GM21360 (cell line): ENCODE results near the gene CRYBA1.
"Not testable (repeated sequence)": the region's sequence is repeated elsewhere in the genome, so short reads cannot be mapped to it uniquely, and the experiment has no call there.

Experiments used
- ATAC-seq: cut with Tn5 transposase; IDR thresholded peaks from one replicate; pipeline ENCODE4 v1.9.1; 2021; ENCODE audit warnings: mild to moderate bottlenecking, moderate library complexity; ENCODE audit not compliant: unreplicated experiment

The CRYBA1 gene

DNA sequence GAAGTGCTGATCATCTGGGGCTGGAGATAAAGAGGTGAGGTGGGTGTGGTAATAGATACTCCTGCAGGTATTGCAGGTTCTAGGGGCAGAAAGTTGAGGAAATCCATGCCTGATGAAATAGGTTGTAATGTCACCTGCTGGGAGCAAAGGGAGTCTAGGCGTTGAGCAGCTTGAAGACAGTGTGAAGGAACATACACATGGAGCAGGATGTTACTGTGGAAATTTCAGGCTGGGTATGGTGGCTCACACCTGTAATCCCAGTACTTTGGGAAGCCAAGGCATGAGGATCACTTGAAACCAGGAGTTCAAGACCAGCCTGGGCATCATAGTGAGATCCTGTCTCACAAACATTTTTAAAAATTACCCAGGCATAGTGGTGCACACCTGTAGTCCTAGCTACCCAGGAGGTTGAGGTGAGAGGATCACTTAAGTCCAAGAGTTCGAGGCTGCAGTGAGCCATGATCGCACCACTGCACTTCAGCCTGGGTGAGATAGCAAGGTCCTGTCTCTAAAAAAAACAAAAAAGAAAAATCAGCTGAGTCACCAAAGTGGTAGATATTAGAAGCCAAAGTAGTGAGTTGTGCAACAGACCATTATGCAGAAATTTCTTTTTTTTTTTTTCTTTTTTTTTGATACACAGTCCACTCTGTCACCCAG is 9.1 kb upstream of the CRYBA1 start:
- no peak for ATAC-seq

DNA sequence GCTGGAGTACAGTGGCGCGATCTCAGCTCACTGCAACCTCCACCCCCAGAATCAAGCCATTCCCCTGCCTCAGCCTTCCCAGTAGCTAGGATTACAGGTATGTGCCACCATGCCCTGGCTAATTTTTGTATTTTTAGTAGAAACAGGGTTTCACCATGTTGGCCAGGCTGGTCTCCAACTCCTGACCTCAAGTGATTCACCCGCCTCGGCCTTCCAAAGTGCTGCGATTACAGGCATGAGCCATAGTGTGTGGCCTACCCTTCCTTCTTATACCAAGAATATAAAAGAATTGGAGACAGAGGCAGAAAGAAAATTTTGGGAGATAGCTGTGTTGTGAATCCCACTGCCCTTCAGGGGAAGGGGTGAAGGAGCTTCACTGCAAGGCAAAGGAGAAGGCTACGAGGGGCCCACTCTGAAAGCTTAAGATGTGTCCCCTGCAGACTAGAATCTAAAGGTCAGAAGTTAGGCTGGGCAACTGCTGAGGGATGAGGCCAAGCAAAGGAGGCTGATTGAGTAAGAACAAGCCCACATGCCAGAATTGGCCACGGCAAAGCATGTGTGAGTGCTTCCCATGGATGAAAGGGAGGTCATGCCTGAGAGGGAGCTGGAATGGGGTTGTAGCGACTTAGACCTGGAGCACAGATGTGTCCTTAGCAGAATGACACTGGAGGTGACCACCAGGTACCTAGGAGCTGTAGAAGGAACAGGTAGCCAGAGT is 8.4 kb upstream of the CRYBA1 start:
- no peak for ATAC-seq

DNA sequence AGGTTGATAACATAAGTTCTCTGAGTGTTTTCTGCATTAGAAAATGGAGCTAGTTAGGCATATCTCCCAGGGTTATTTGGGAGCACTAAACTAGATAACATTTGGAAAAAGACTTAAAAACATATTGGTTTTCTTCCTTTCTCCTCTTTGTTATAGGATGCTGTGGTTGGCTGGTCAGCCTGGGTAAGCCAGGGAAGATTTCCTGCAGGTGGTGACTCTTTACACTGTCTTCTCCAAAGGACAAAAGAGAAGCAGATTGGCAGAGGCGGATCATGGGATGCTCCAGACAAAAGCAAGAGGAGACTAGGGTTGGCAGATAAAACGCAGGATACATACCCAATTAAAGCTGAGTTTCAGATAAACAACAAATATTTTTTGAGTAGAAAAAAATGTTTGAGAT is 6.2 kb upstream of the CRYBA1 start:
- no peak for ATAC-seq

DNA sequence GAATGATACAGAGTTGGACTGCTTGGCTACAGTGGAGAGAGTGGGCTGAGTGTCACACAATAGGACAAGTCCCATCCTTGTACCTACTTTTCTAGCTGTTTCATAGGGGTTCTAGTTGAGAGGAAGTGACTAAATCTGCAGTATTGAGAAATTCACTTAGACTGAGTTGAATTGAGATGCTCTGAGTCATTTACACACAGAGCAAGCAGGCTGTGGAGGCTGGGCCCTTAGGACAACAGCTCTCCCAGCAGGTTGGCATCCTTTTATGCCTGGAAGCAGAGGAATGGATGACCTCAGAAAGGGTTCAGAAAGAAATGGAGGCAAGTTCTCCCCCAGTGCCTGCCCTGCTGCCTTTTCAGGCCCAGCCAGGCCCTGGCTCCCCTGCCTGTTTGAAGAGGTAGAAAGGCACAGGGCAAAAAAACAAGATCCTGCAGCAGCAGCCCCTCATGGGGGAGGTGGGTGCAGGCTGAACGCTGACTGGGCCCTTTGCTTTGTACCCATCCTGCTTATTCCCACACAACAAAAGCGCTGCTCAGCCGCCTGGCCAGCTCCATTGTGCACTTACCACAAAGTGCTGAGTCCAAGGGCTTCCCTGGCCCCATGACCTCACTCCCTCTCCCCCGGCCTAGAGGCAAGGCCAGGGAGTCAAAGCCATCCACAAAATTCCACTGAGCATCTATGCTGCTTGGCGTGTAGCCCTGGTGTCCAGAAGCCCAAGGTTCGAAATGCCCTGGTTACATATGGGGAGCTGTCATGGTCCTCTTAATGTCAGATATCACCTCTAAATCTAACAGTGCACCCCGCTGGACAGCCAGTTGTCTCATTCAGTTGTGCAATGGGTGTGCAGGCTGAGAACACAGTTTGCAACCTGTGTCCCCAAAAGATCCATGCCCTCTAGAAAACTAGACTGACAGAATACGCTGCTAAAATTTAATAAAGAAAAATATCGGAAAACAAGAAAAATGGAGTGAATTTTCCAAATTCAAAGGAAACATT is 5.4 kb upstream of the CRYBA1 start:
- no peak for ATAC-seq

DNA sequence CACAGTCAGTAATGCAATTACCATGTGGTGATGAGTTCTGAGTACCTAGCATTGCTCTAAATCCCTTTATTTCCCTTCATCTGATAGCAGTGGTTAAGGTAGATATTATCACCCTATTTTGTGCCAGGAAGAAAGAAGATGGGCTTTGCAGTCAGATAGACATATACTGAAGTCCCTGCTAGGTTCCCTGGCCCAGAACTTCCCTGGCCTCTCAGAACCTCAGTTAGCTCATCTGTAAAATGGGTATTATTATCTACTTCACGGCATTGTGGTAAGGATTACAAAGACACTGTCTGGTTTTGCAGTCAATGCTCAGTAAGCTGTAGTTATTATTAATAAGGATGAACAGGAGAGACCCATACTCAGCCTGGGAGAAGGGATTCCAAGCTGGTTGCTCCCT is 4.6 kb upstream of the CRYBA1 start:
- no peak for ATAC-seq

DNA sequence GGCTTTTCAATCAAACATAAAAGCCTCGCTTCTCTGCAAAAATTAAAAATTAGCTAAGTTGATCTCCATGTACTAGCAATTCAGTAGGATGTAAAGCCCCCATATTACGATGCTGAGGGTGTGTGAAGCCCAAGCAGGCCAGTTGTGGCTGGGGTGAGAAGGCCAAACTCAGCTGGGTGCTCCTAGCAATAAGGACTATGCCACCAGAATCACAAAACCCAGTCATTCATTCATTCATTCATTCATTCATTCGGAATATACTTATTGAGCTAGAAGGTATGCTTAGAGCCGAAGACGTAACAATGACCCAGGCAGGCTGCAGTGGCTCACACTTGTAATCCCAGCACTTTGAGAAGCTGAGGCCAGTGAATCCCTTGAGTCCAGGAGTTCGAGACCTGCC is 3.9 kb upstream of the CRYBA1 start:
- no peak for ATAC-seq

DNA sequence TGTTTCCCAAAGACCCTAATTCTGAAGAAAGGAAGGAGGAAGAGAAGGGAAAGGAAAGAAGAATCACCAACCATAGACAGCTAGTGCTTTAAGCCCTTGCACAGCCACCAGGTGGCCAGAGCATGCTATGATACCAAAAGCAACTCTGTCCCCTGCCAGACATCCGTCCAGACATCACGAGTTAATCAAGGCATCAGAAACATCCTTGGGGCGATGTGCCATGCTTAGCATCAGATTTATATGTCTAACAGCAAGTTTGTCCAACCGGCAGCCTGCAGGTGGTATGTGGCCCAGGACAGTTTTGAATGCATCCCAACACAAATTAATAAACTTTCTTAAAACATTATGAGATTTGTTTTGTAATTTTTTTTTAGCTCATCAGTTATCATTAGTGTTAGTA is 2.9 kb upstream of the CRYBA1 start:
- no peak for ATAC-seq

DNA sequence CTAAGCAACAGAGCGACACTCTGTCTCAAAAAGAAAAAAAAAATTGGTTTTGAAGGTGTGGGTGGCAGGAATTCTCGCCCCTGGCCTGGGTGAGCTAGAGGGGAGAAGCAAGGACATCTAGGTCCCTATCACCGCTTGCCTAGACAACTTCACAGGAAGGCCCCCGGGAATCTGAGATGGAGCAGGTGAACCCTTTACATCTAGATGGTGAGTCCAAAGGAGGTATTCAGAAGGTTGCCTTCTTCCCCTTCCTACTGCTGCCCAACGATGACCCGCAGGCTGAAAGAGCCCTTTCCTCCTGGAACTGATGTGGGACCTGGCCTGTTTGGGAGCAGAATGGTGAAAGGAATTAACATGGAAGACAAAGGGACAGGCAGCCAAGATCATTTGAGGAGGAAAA is 1.3 kb upstream of the CRYBA1 start:
- no peak for ATAC-seq

DNA sequence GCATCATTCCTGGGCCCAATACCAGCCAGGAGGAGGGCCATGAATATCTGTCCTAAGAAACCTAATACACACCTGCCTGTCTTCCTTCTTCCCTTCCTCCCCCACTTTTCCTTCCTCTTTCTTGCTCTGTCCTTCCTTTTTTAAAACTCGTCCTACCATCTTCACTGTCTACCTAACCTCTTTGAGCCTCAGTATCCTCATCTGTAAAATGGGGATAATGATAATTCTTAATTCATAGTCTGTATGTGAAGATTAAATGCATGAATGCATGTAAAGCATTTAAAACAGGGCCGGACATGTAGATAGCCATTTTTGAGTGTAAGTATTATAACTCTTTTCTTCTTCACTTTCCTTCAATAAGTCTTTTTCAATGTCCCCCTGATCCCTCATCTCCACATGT is 560 bp downstream of the CRYBA1 start:
- no peak for ATAC-seq

DNA sequence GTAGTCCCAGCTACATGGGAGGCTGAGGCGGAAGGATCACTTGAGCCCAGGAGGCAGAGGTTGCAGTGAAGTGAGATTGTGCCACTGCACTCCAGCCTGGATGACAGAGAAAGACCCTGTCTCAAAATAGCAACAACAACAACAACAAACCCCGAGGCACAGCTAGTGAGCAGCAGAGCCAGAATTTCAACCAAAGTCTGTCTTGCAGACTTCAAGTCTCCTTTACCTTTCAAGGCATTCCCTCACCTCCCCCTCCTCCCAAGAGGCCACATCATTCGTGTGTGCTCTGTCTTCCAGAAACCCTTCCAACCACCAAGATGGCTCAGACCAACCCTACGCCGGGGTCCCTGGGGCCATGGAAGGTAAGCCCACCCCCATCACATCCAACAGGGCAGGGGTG is 2.2 kb downstream of the CRYBA1 start:
- no peak for ATAC-seq

DNA sequence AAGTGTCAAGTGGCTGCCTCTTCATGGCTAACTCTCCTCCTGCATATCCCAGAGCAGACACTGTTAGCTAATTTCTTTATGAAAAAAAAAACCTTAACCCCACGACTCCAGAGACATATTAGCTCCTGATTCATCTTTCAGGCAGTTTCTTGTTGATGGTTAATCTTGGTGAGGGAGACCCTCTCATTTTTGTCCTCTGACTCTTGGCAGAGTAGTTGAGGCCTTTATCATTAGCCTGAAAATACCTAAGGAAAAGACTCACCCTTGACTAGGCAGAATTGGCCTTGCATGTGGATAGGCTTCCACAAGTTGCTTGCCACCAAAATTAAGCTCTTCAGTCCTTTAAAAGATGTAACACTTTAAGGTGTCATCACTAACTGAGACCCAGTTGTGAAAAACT is 4.0 kb downstream of the CRYBA1 start:
- no peak for ATAC-seq

DNA sequence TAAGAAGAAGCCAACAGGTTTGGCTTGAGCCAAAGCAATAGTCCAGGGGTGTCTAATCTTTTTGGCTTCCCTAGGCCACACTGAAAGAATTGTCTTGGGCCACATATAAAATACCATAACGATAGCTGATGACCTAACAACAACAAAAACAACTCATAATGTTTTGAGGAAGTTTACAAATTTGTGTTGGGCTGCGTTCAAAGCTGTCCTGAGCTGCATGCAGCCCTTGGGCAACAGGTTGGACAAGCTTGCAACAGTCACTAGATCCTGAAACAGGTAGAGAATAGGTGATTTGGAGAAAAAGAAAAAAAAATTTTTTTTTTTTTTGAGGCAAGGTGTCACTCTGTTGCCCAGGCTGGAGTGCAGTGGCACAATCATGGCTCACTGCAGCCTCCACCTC is 4.5 kb downstream of the CRYBA1 start:
- ATAC-seq: no peak

DNA sequence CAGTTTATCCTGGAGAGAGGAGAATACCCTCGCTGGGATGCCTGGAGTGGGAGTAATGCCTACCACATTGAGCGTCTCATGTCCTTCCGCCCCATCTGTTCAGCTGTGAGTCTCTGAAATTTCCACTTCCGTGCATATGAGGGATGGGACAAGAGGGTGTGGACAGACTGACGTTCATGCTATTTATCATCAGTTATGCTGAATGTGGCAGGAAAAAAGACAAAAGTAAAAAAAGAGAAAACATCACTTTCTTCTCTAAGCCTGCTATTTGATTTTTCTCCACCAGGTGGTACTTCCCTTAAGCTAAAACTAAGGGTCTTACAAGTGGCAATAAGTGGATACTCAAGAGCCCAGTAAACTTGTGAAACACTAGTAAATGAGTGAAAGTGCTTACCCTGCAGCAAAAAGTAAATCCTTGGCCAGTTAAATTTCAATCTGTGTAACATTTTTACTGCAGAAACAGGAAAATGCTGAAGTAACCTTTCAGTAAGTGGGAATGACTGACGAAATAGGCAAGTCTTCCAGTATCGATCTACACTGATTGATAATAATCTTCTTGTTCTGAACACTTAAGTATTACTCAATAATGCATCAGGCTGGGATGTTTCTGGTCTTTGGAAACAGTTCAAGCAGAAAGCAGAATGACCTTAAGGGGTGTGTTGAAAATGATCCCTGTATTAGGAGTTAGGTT is 5.6 kb downstream of the CRYBA1 start:
- ATAC-seq: no peak

DNA sequence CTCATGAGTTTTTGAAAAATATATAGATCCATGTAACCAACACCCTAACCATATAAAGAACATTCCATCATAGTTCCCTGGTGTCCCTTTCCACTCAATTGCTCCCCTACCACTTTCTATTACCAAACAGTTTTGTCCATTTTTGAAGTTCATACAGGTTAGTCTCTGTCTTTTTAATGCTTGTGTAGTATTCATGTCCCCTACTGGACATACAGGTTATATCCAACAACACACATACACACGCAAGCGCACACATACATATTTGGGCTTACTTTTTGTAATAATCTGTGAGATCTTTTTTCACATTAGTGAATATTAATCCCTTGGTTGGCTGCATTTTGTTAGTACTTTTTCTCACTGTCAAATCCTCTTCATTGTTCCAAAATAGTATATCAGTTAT is 6.4 kb downstream of the CRYBA1 start:
- no peak for ATAC-seq

DNA sequence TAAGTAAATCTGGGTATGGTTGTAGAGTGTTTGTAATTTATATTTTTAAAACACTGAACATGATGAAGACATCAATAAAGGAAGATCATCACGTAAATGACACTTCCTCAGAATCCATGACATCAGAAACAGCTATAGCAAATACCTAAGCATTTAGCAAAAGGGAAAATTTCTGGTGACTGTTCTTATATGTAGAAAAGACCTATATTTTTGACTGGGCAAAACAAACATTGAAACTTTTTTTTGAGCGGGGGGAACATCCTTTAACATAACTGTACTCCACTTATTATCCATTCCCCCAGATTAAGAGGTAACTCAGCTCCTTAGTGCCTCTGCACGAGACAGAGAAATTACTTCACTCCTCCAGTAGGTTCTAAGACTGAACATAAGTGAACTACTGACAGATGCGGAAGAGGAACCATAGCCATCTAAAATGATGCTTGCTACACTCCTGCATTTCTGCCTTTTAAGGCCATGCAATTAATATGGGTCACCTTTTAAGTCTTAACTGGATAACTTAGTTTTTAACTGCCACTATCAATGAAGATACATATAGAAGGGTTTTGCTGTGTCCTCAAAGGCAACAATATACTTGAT is 9.4 kb downstream of the CRYBA1 start:
- ATAC-seq: no peak

DNA sequence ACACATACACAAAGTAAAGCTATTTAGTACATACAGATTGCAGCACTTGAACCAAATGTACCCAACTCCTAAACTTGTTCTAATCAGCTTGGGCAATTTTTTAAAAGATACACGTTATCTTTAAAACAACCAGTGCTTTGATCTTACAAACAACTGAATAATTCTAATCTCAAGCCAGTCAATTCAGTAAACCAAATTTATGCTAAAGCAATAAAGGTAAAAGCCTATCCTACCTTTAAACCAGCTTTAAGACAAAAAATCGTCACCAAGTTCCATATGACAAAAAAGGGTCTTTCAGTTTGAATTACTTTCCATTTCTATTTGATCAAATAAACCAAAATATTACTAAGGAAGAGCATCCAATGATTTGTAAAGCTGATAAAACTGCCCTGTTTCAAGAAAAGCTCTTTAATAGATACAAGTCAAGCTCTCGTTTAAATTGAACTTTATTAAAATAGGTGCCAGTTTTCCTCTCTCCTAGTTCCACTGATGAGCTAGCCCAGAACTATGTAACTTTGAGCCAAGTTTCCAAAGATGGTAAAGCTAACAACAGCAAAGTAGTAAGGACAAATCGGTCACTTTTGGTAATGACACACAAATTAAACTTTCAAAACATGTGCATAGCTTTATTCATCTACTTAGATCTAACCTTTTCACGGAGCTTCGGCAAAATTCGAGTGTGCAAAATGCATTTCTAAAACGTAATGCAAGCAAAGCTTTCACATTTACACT is 10.2 kb downstream of the CRYBA1 start:
- no peak for ATAC-seq

DNA sequence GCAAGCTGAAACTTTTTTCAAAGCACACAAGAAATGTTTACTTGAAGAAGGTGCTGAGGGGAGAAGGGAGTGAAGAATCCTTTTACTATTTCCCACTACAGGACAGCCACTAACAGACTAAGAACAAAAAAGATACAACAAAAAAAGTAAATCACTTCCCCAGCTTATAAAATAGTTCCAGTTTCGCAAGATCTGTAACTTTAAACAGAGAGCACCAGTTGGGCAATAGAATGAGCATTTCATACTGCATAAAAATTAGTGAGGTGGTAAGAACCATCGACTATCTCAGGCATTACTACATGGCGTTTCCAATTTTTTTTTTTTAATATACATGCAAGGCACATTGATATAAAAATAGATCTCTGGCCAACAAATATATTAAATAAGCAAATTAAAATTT is 11.1 kb downstream of the CRYBA1 start:
- no peak for ATAC-seq

DNA sequence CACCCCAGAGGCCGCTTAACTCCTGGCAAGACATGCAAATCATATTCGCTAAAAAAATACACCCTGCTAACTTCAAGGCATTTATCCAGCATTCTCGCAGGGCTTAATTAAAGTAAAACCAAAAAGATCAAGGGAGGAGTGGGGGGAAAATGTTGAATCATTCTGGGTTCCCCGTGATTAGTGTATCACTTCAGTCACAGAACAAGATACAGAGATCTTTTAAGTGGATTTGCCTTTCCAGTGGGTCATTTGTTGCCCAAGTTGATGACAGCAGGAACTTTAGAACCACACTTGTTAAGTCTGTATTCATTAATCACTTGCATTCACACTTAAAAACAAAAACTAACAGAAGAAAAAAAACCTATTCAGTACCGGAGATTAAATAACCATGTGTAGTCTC is 17.3 kb downstream of the CRYBA1 start:
- no peak for ATAC-seq

DNA sequence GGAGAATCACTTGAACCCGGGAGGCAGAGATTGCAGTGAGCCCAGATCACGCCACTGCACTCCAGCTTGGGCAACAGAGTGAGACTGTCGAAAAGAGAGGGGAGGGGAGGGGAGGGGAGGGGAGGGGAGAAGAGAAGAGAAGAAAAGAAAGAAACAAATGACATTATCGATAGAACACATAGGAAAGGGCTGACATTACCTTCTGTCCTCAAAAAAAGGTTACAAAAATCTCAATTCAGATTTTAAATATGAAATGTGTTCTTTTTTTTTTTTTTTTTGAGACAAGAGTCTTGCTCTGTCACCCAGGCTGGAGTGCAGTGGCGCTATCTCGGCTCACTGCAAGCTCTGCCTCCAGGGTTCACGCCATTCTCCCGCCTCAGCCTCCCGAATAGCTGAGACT is 25.3 kb downstream of the CRYBA1 start:
- not testable (repeated sequence) for ATAC-seq

DNA sequence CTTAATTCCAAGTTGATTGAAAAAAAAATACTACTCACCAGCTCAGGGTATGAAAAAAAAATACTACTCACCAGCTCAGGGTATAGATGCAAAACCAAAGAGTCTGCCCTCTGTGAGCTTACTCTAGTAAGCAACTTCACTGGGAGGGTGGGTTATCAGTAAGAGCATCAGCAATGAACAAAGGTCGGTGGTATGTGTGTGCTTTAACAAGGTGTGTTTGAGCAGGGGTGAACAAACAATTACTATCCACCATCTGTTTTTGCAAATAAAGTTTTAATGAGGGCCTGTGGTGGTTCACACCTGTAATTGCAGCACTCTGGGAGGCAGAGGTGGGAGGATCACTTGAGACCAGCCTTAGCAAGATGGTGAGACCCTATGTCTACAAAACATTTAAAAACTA is 27.3 kb downstream of the CRYBA1 start:
- no peak for ATAC-seq
